KOPT-K1 (cell line): ENCODE data around the gene MTSS2.

Source experiments
- H3K27ac ChIP-seq: fragments of 200-600 bp; sonication (generic); 2 replicates; pipeline ENCODE4 v1.5.1; 2016; ENCODE audit warnings: antibody characterized with exemption, mild to moderate bottlenecking, low read depth, low read length; ENCODE audit not compliant: poor library complexity, severe bottlenecking
- H3K36me3 ChIP-seq: fragments of 200-600 bp; sonication (generic); 2 replicates; pipeline ENCODE4 v1.5.1; 2017; ENCODE audit warnings: antibody characterized with exemption, mild to moderate bottlenecking, low read length, moderate library complexity; ENCODE audit not compliant: insufficient read depth
- H3K9me3 ChIP-seq: fragments of 200-600 bp; sonication (generic); 2 replicates; pipeline ENCODE4 v1.5.1; 2017; ENCODE audit warnings: antibody characterized with exemption, low read length, mild to moderate bottlenecking; ENCODE audit not compliant: insufficient read depth, poor library complexity, severe bottlenecking

MTSS2 gene

GRCh38 chr16:70721202-70721963 is 35.5 kb upstream of the MTSS2 start:
- no peak overlapping the region for H3K27ac ChIP-seq
- no peaks in the 10 kb centered on the region for H3K9me3 ChIP-seq
- H3K36me3 ChIP-seq: peaks cover 46% of the 10 kb centered on the region

GRCh38 chr16:70720425-70721201 is 34.8 kb upstream of the MTSS2 start:
- Histone ChIP-seq H3K27ac (no peak overlapping the region), H3K9me3 (no peaks in the 10 kb centered on the region), H3K36me3 (peaks cover 44% of the 10 kb centered on the region)

GRCh38 chr16:70717065-70717464 is 31.2 kb upstream of the MTSS2 start:
- Histone ChIP-seq H3K9me3 (no peaks in the 10 kb centered on the region), H3K36me3 (peaks cover 26% of the 10 kb centered on the region), H3K27ac (no peak overlapping the region)

GRCh38 chr16:70715860-70716357 is 30.1 kb upstream of the MTSS2 start:
- H3K27ac ChIP-seq: no peak overlapping the region
- peaks cover 22% of the 10 kb centered on the region for H3K36me3 ChIP-seq
- H3K9me3 ChIP-seq: no peaks in the 10 kb centered on the region

GRCh38 chr16:70715055-70715858 is 29.4 kb upstream of the MTSS2 start:
- Histone ChIP-seq H3K36me3 (peaks cover 15% of the 10 kb centered on the region), H3K9me3 (no peaks in the 10 kb centered on the region), H3K27ac (no peak overlapping the region)

- peaks cover 9% of the 10 kb centered on the region for H3K36me3 ChIP-seq
- no peak overlapping the region for H3K27ac ChIP-seq
- no peaks in the 10 kb centered on the region for H3K9me3 ChIP-seq
Observed at GRCh38 chr16:70714581-70715054, 28.8 kb upstream of the MTSS2 start.

GRCh38 chr16:70713824-70714223 is 28.0 kb upstream of the MTSS2 start:
- H3K27ac ChIP-seq: no peak overlapping the region
- peaks cover 4% of the 10 kb centered on the region; the same call in 1 of the 2 replicates for H3K36me3 ChIP-seq
- H3K9me3 ChIP-seq: no peaks in the 10 kb centered on the region

GRCh38 chr16:70713342-70713741 is 27.5 kb upstream of the MTSS2 start:
- Histone ChIP-seq H3K36me3 (no peaks in the 10 kb centered on the region; the same call in 1 of the 2 replicates), H3K9me3 (no peaks in the 10 kb centered on the region), H3K27ac (no peak overlapping the region)

GRCh38 chr16:70712942-70713341 is 27.1 kb upstream of the MTSS2 start:
- Histone ChIP-seq H3K27ac (no peak overlapping the region), H3K36me3 (no peaks in the 10 kb centered on the region; the same call in 1 of the 2 replicates), H3K9me3 (no peaks in the 10 kb centered on the region)

GRCh38 chr16:70712359-70712758 is 26.5 kb upstream of the MTSS2 start:
- no peak overlapping the region for H3K27ac ChIP-seq
- no peaks in the 10 kb centered on the region for H3K9me3 ChIP-seq
- H3K36me3 ChIP-seq: no peaks in the 10 kb centered on the region; the same call in 1 of the 2 replicates

GRCh38 chr16:70711211-70712031 is 25.6 kb upstream of the MTSS2 start:
- Histone ChIP-seq H3K36me3 (no peaks in the 10 kb centered on the region; the same call in 1 of the 2 replicates), H3K9me3 (no peaks in the 10 kb centered on the region), H3K27ac (no peak overlapping the region)

GRCh38 chr16:70710422-70711210 is 24.8 kb upstream of the MTSS2 start:
- H3K9me3 ChIP-seq: no peaks in the 10 kb centered on the region
- H3K36me3 ChIP-seq: no peaks in the 10 kb centered on the region; the same call in 1 of the 2 replicates
- peak overlapping the region; percentile 43 for H3K27ac ChIP-seq

- Histone ChIP-seq H3K27ac (peak overlapping the region; percentile 43), H3K9me3 (no peaks in the 10 kb centered on the region), H3K36me3 (no peaks in the 10 kb centered on the region; the same call in 1 of the 2 replicates)
Observed at GRCh38 chr16:70709942-70710341, 24.1 kb upstream of the MTSS2 start.
